K562 (cell line): ENCODE results near the gene SLX4IP. TPM values are rescaled to one million over a fixed set of nuclear protein-coding genes. Genes with fewer than 3 reads are reported as not detected.
A peak's percentile ranks its signal among the peaks of the same experiment; 100 is the strongest.

ENCODE experiments used
- ATAC-seq: fragments of 200-7000 bp; cut with Tn5 transposase; 3 replicates; pipeline ENCODE4 v1.9.1; 2020; ENCODE audit warnings: moderate library complexity
- BruUV-seq: library from RNA; stranded (reverse); fragments of 400-500 nt; replicated peaks from 2 replicates; lab custom pipeline; 2021; lab: Mats Ljungman, UMichigan
- CTCF ChIA-PET: fragments of 300-600 bp; formaldehyde crosslinking; extraction: SDS; loops from one replicate; lab custom pipeline; 2021; ENCODE audit warnings: low intra/inter-chr PET ratio; lab: Yijun Ruan, JAX
- POLR2A ChIA-PET: fragments of 300-600, 350-650 bp; sonication (Branson Sonifier 250); formaldehyde crosslinking; extraction: SDS; loops from one replicate; lab custom pipeline; 2021; ENCODE audit warnings: antibody characterized with exemption, inconsistent platforms; lab: Yijun Ruan, JAX
- DNase-seq, 4 experiments: peaks; one replicate each; pipeline versions ENCODE4 v3.0.0 to v3.0.0-alpha.2; 2011 to 2018; ENCODE audit warnings: low spot score in 3 of 4, mixed read lengths in 3 of 4; ENCODE audit errors: extremely low read depth in 1 of 4
- FAIRE-seq: peaks from 2 replicates; lab custom pipeline; 2011; peaks lifted over from hg19 to GRCh38; lab: Jason Lieb, UNC
- H2AFZ ChIP-seq: 2 replicates; pipeline ENCODE4 v1.6.0; 2011; ENCODE audit warnings: low read depth, low read length, control low read depth, inconsistent platforms
- H3K27ac ChIP-seq: fragments of 200-600 bp; 3 replicates; pipeline ENCODE4 v1.8.0; 2011; ENCODE audit warnings: low read depth, mild to moderate bottlenecking, control low read depth, inconsistent platforms, low read length, moderate library complexity, mixed read lengths; ENCODE audit errors: extremely low read depth
- H3K27me3 ChIP-seq, 2 experiments: fragments of 300-600 bp in 1 of 2; 2 replicates in 1 of 2; 3 replicates in 1 of 2; pipeline versions ENCODE4 v1.6.0 to v1.8.0; 2011; ENCODE audit warnings: inconsistent platforms in 2 of 2, low read length in 2 of 2, mild to moderate bottlenecking in 1 of 2, mixed read lengths in 1 of 2, moderate library complexity in 1 of 2; ENCODE audit not compliant: control insufficient read depth in 2 of 2, insufficient read depth in 2 of 2
- H3K36me3 ChIP-seq: fragments of 300-600 bp; 3 replicates; pipeline ENCODE4 v1.8.0; 2011; ENCODE audit warnings: mild to moderate bottlenecking, low read length, inconsistent platforms; ENCODE audit not compliant: control insufficient read depth, insufficient read depth
- H3K4me1 ChIP-seq, 2 experiments: fragments of 200-600 bp in 1 of 2; replicated peaks in 1 of 2; 2 replicates in 1 of 2; 3 replicates in 1 of 2; pipeline versions ENCODE4 v1.5.1 to v1.8.0; 2011; ENCODE audit warnings: inconsistent platforms in 2 of 2, low read length in 2 of 2, mild to moderate bottlenecking in 1 of 2, mixed read lengths in 1 of 2, moderate library complexity in 1 of 2; ENCODE audit not compliant: control insufficient read depth in 2 of 2, insufficient read depth in 2 of 2
- H3K4me2 ChIP-seq: 2 replicates; pipeline ENCODE4 v1.6.1; 2011; ENCODE audit warnings: low read length, control low read depth, inconsistent platforms, mixed read lengths; ENCODE audit not compliant: insufficient read depth
- H3K4me3 ChIP-seq: fragments of 200-600 bp; sonication (generic), shearing (Covaris generic); 2 replicates; pipeline ENCODE4 v1.5.1; 2016; ENCODE audit warnings: control low read depth, inconsistent platforms
- H3K79me2 ChIP-seq: fragments of 200-600 bp; 3 replicates; pipeline ENCODE4 v1.8.0; 2011; ENCODE audit warnings: low read length, inconsistent platforms; ENCODE audit not compliant: control insufficient read depth, insufficient read depth
- H3K9ac ChIP-seq, 2 experiments: 2 replicates each; pipeline versions ENCODE4 v1.6.0 to v1.6.1; 2011; ENCODE audit warnings: low read depth in 2 of 2, low read length in 2 of 2, control low read depth in 1 of 2, inconsistent platforms in 1 of 2, mild to moderate bottlenecking in 1 of 2, mixed read lengths in 1 of 2; ENCODE audit not compliant: insufficient read depth in 1 of 2
- H3K9me1 ChIP-seq: one replicate; pipeline ENCODE4 v1.6.0; 2011; ENCODE audit warnings: inconsistent platforms, mild to moderate bottlenecking, low read length, moderate library complexity; ENCODE audit not compliant: control insufficient read depth, insufficient read depth
- H3K9me3 ChIP-seq: replicated peaks from 2 replicates; pipeline ENCODE4 v1.5.1; 2011; ENCODE audit warnings: low read depth, low read length, inconsistent platforms; ENCODE audit not compliant: control insufficient read depth, insufficient read depth
- H4K20me1 ChIP-seq: replicated peaks from 2 replicates; pipeline ENCODE4 v1.6.1; 2011; ENCODE audit warnings: low read length, inconsistent platforms, mixed read lengths; ENCODE audit not compliant: control insufficient read depth, insufficient read depth
- CREB3 ChIP-seq: fragments of 450-650 bp; conservative IDR thresholded peaks from 2 replicates; pipeline ENCODE4 v1.6.1; 2016; ENCODE audit warnings: missing genetic modification characterization, low read depth, mild to moderate bottlenecking, missing compliant biosample characterization, moderate library complexity
- CREBBP ChIP-seq: IDR thresholded peaks from one replicate; pipeline ENCODE4 v1.6.1; 2012; ENCODE audit warnings: low read depth, mild to moderate bottlenecking, control low read depth, inconsistent platforms, low read length
- CTBP1 ChIP-seq: fragments of 450-650 bp; IDR thresholded peaks from 2 replicates; pipeline ENCODE4 v1.6.1; 2016; ENCODE audit warnings: borderline replicate concordance
- CXXC5 ChIP-seq: fragments of 250-450 bp; sonication (Bioruptor Pico); IDR thresholded peaks from 2 replicates; pipeline ENCODE4 v1.8.0; 2022; ENCODE audit warnings: inconsistent platforms, mild to moderate bottlenecking, moderate library complexity
- E2F6 ChIP-seq, 2 experiments: IDR thresholded peaks; 2 replicates each; pipeline ENCODE4 v1.6.1; 2011; ENCODE audit warnings: borderline replicate concordance in 1 of 2, control low read depth in 1 of 2, low read depth in 1 of 2, low read length in 1 of 2, mild to moderate bottlenecking in 1 of 2, mixed read lengths in 1 of 2, moderate library complexity in 1 of 2; ENCODE audit not compliant: insufficient read depth in 1 of 2, insufficient read length in 1 of 2, poor library complexity in 1 of 2, severe bottlenecking in 1 of 2; ENCODE audit errors: extremely low read depth in 1 of 2
- HMG20B ChIP-seq: fragments of 250-450 bp; sonication (Bioruptor Pico); IDR thresholded peaks from 2 replicates; pipeline ENCODE4 v1.5.0; 2021; ENCODE audit warnings: mild to moderate bottlenecking
- MAZ ChIP-seq, 2 experiments: fragments of 450-650 bp in 1 of 2; sonication (generic) in 1 of 2; formaldehyde crosslinking; IDR thresholded peaks in 1 of 2; conservative IDR thresholded peaks in 1 of 2; 2 replicates each; pipeline versions ENCODE4 v1.4.0 to v1.5.0; 2020; ENCODE audit warnings: mild to moderate bottlenecking in 1 of 2, missing genetic modification reagents in 1 of 2
- NCOA6 ChIP-seq: fragments of 450-650 bp; IDR thresholded peaks from 2 replicates; pipeline ENCODE4 v1.6.1; 2017; ENCODE audit warnings: mild to moderate bottlenecking
- NFIC ChIP-seq: fragments of 450-650 bp; IDR thresholded peaks from 2 replicates; pipeline ENCODE4 v1.6.1; 2017; ENCODE audit warnings: mild to moderate bottlenecking, inconsistent platforms
- NRF1 ChIP-seq, 2 experiments: fragments of 450-650 bp; IDR thresholded peaks in 1 of 2; conservative IDR thresholded peaks in 1 of 2; 2 replicates each; pipeline ENCODE4 v1.6.1; 2014; ENCODE audit warnings: mild to moderate bottlenecking in 2 of 2
- POLR2G ChIP-seq: fragments of 200-400 bp; formaldehyde crosslinking; IDR thresholded peaks from 2 replicates; pipeline ENCODE4 v1.6.1; 2017; ENCODE audit warnings: low read depth, mild to moderate bottlenecking, antibody characterized with exemption, low read length, moderate library complexity
- RAD21 ChIP-seq, 2 experiments: fragments of 250-450 bp in 1 of 2; fragments of 450-650 bp in 1 of 2; sonication (Bioruptor Pico) in 1 of 2; formaldehyde crosslinking in 1 of 2; IDR thresholded peaks in 1 of 2; conservative IDR thresholded peaks in 1 of 2; 2 replicates each; pipeline versions ENCODE4 v1.4.0 to v1.8.0; 2020 to 2022; ENCODE audit warnings: mild to moderate bottlenecking in 2 of 2, moderate library complexity in 1 of 2
- RBBP5 ChIP-seq: fragments of 200-600 bp; sonication (generic); IDR thresholded peaks from 2 replicates; pipeline ENCODE4 v1.6.1; 2012; ENCODE audit warnings: borderline replicate concordance, mild to moderate bottlenecking, low read length, control low read depth, inconsistent platforms; ENCODE audit not compliant: insufficient read depth, poor library complexity, severe bottlenecking
- ZBTB7A ChIP-seq: IDR thresholded peaks from 2 replicates; pipeline ENCODE4 v1.6.1; 2011; ENCODE audit warnings: low read depth, mild to moderate bottlenecking, low read length, moderate library complexity, borderline replicate concordance; ENCODE audit not compliant: control insufficient read depth
- ZEB2 ChIP-seq: fragments of 450-650 bp; IDR thresholded peaks from 2 replicates; pipeline ENCODE4 v1.6.1; 2016
- ZNF316 ChIP-seq: fragments of 450-650 bp; IDR thresholded peaks from 2 replicates; pipeline ENCODE4 v1.6.1; 2016
- WGBS: fragments of 100-300 bp; shearing (Covaris generic); methylation state at CpG from one replicate; pipeline ENCODE4 v1.1.6; 2016; ENCODE audit warnings: low coverage, mixed read lengths; ENCODE audit not compliant: insufficient coverage; ENCODE audit errors: missing lambda C conversion rate; 5-methylcytosine and 5-hydroxymethylcytosine counted together
- in situ Hi-C: fragments of 300-500 bp; cut with MboI; formaldehyde crosslinking; loops from 4 replicates; pipeline ENCODE4 v1.15.0; 2018; ENCODE audit warnings: inconsistent platforms, mixed read lengths
- intact Hi-C: fragments of 100-400 bp; cut with micrococcal nuclease; formaldehyde crosslinking; loops from 2 replicates; pipeline ENCODE4 v1.14.2; 2022
- polyA plus RNA-seq, 8 experiments: library from polyadenylated mRNA; depleted of rRNA in 4 of 8; stranded (reverse) in 5 of 8; unstranded in 3 of 8; fragments of >200 nt; fragmentation: Nextera tagmentation in 2 of 8; fragmentation: Illumina TruSeq in 1 of 8; extraction: Ambion mirVana in 2 of 8; extraction: Trizol in 1 of 8; gene quantifications; 2 replicates each; pipeline versions ENCODE4 v1.2.1 to v1.2.3, GENCODE V29; 2011 to 2014; ENCODE audit warnings: inconsistent platforms in 1 of 8, missing spikeins in 1 of 8
- total RNA-seq, 7 experiments: library from RNA; depleted of rRNA in 6 of 7; stranded (reverse); fragments of >200 nt in 6 of 7; fragmentation: Illumina TruSeq in 2 of 7; extraction: Trizol in 2 of 7; gene quantifications; 2 replicates each; pipeline versions ENCODE4 v1.2.1 to v1.2.3, GENCODE V29; 2011 to 2021; ENCODE audit warnings: low replicate concordance in 1 of 7
- TF ChIP-seq, protein P1 (sequence below): fragments of 450-650 bp; formaldehyde crosslinking; IDR thresholded peaks from 2 replicates; pipeline ENCODE4 v1.4.0; 2020; ENCODE audit warnings: mild to moderate bottlenecking, moderate library complexity

The SLX4IP gene
- total and polyA plus RNA-seq, 9 of the 15 experiments (the other 6 are each of a cell fraction or from before 2014, with no cell fraction given): 1.5 to 5.9 (median 3.5) TPM

- in situ Hi-C loops: no loop called here
- H3K27me3 ChIP-seq: peaks cover 3 to 27% of the 10 kb centered on the region in 2 experiments
- no TSS peak for BruUV-seq
- TF ChIP-seq NCOA6: peak; percentile 81
- TF ChIP-seq HMG20B (CRISPR knock-in tag): no peak
- TF ChIP-seq MAZ (CRISPR knock-in tag; conservative IDR thresholded peaks at IDR 0.05 in 1 of 2, IDR thresholded peaks at IDR 0.05 in 1 of 2): peak in 1 of 2 experiments; percentile 49; a peak in 2 of 4 replicates
- no peak for TF ChIP-seq RAD21 (CRISPR knock-in tag; conservative IDR thresholded peaks at IDR 0.05 in 1 of 2, IDR thresholded peaks at IDR 0.05 in 1 of 2)
- TF ChIP-seq ZEB2: no peak
- peak; percentile 50; the same call in 1 of the 2 replicates for TF ChIP-seq POLR2G
- peak; percentile 46 for TF ChIP-seq NFIC
- peak; percentile 35 for TF ChIP-seq RBBP5
- peak; percentile 65; the same call in 1 of the 2 replicates for TF ChIP-seq ZBTB7A
- TF ChIP-seq, protein P1, sequence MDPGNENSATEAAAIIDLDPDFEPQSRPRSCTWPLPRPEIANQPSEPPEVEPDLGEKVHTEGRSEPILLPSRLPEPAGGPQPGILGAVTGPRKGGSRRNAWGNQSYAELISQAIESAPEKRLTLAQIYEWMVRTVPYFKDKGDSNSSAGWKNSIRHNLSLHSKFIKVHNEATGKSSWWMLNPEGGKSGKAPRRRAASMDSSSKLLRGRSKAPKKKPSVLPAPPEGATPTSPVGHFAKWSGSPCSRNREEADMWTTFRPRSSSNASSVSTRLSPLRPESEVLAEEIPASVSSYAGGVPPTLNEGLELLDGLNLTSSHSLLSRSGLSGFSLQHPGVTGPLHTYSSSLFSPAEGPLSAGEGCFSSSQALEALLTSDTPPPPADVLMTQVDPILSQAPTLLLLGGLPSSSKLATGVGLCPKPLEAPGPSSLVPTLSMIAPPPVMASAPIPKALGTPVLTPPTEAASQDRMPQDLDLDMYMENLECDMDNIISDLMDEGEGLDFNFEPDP (CRISPR knock-in tag): no peak
- peak; percentile 35; the same call in 1 of the 2 replicates for TF ChIP-seq CXXC5
- no peak for TF ChIP-seq CREBBP
- peak; percentile 90 to 91 for TF ChIP-seq NRF1 (conservative IDR thresholded peaks at IDR 0.05 in 1 of 2, IDR thresholded peaks at IDR 0.05 in 1 of 2)
- peak in 1 of 2 experiments; percentile 54 for TF ChIP-seq E2F6 (IDR thresholded peaks at IDR 0.05; ENCODE audit: borderline replicate concordance in 1 of 2, extremely low read depth in 1 of 2, insufficient read depth in 1 of 2, insufficient read length in 1 of 2, low read depth in 1 of 2, low read length in 1 of 2, poor library complexity in 1 of 2, severe bottlenecking in 1 of 2)
- peak; percentile 29 for TF ChIP-seq CTBP1
- TF ChIP-seq ZNF316: no peak
- no peak for TF ChIP-seq CREB3 (tag)
These were observed 239.0 kb downstream of the SLX4IP start, which contains the start of gene JAG1 for GRCh38 chr20:10673842-10674683. TSS of gene JAG1 (minus strand) at chr20:10673999. CDS start at chr20:10673530, 469 bp downstream.

More at GRCh38 chr20:10673842-10674683, 239.0 kb downstream of the SLX4IP start, which contains the start of gene JAG1:
- Histone ChIP-seq H3K27ac (no peak within 1 kb of the TSS), H3K36me3 (no peaks in the 10 kb centered on the region), H3K4me2 (peak within 1 kb of the TSS; percentile 66), H3K4me1 (peaks cover 0 to 35% of the 10 kb centered on the region in 2 experiments; a peak in 2 of 5 replicates), H3K9me1 (no peaks in the 10 kb centered on the region), H3K4me3 (peak within 1 kb of the TSS; percentile 54), H3K9me3 (no peaks in the 10 kb centered on the region), H4K20me1 (no peaks in the 10 kb centered on the region), H3K9ac (peak within 1 kb of the TSS; percentile 25 to 85; a peak in 3 of 4 replicates), H3K79me2 (no peaks in the 10 kb centered on the region), H2AFZ (peak within 1 kb of the TSS; percentile 85)
- intact Hi-C loops: loop anchor here (2.0 kb wide), 1 partner anchor 23 kb away; no protein-coding TSS in a partner anchor
- ChIA-PET CTCF (no interaction called here), POLR2A (no interaction called here)
- 0% methylated on average over 16 of the region's 84 CpGs for WGBS
- ATAC-seq (peak; percentile 90), DNase-seq (peak; percentile 78 to 91 (median 85)), FAIRE-seq (no peak)
